Measurements from ENCODE around the gene S100A16.
A peak's percentile ranks its signal among the peaks of the same experiment; 100 is the strongest.

S100A16 gene

DNA sequence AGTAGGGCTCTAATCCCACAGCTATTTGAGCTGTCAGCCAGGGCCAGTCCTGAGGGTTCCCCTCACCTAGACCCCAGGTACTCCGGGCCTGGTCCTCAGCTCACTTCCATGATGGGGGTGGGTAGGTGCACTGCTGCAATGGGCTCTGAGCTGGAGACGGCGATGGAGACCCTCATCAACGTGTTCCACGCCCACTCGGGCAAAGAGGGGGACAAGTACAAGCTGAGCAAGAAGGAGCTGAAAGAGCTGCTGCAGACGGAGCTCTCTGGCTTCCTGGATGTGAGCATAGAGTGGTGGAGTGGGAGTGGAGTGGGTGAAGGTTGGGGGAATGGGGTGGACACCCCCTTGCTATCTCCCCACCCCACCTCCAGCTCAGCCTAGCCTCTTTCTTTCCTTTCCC lies 17.4 kb upstream of the S100A16 start:
- DNase-seq (ENCODE audit: insufficient read length, low spot score): no peak

DNA sequence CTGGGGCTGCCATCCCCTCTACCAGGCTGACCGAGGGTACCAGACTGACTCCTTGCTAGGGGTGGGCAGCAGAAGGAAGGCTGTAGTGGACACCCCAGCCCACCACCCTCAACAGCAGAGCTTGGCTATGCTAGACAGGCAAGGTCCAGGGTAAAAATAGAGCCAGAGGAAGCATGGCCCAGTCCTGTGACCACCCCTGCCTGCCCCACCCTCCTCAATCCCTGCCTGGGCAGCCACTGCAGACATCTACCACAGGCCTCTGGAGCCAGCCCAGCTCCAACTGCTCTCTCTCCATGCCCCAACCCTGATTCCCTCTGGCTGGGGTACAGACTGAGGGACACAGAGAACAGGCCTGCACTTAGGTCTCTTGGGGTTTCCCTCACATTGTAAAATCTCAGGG lies 17.0 kb upstream of the S100A16 start:
- no peak for FAIRE-seq
- DNase-seq (ENCODE audit: insufficient read length, low spot score): no peak
- no peak for TF ChIP-seq POLR2A (IDR thresholded peaks at IDR 0.05; ENCODE audit: low read depth, low read length)

More for the DNA sequence above, 17.4 kb upstream of the S100A16 start:
- TF ChIP-seq POLR2A (IDR thresholded peaks at IDR 0.05; ENCODE audit: low read depth, low read length): no peak
- FAIRE-seq: no peak

GRCh38 chr1:153629343-153629665 lies 16.4 kb upstream of the S100A16 start:
- FAIRE-seq (no peak), DNase-seq (ENCODE audit: insufficient read length, low spot score) (no peak)
- no peak for TF ChIP-seq POLR2A (IDR thresholded peaks at IDR 0.05; ENCODE audit: low read depth, low read length)

DNA sequence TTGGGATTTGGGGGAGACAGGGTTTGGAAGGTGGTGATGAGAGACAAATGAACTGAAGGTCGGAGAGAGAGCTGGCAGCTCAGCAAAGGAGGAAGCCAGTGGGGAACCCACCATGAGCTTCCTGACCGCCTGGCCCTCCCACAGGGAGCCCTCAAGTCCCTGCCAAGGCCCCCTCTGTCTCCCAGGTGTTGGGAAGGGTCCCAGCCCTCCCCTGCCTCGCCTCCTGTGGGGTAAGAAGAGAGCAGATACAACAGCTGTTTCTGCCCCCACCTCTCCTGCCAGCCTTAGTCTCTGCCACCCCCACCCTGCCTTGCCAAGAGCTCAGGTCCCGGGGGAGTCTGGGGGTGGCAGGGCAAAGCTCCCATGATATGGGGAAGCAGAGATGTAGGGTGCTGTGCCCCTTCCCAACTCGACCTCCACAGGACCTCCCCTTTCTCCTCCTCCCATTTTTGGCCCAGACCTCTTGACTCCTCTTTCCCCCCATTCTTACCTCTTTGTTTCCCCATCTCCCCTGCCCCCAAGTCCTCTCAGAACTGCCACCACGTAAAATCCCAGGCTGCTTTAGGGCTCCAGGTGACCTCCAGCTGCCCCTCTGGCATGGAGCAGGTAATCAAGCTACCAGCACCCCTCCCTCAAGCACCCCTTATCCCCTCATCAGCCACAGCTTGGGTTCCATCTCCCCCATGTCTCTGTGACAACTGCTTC lies 15.9 kb upstream of the S100A16 start:
- FAIRE-seq: no peak
- no peak for DNase-seq (ENCODE audit: insufficient read length, low spot score)
- TF ChIP-seq POLR2A (IDR thresholded peaks at IDR 0.05; ENCODE audit: low read depth, low read length): no peak

DNA sequence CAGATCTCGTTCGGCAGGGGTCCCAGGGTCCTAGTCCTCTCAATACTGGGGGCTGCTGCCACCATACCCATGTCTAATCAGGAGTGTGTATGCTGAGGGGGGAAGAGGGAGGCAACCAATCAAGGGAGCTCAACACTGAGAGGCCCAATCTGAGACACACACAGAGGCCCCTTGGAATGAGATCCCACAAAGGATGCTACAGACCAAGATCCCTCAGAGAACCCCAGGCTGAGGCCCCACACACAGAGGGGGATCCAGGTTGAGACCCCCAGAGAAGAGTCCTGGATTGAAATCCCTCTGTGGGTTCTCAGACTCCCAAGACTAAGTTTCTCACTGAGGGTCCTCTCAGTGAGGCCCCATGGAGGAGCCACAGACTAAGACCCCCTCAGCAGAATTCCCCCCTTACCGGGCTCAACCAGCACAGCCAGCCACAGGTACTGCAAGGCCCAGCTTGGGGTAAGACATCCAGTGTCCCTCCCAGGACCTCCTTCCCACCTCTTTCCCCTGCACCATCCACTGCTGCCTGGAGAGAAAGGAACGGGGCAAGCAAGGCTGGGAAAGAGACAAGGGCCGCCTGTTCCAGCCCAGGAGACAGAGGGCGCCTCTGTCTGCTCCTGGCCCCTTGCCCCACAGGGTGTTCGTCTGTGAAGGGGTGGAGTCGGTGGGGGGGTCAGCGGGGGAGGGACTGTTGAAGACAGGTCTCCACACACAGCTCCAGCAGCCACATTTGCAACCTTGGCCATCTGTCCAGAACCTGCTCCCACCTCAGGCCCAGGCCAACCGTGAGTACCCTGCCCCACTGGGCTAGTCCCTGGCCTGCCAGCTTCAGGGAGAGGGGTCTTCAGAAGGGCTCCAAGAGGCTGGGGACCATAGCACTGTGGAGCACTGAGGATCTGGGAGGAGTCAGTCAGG lies 15.0 kb upstream of the S100A16 start, which contains the start of gene S100A1:
TSS of gene S100A1 (plus strand) at position 720 of the 912 bp plus-strand sequence. CDS start 2,088 bp downstream, outside the sequence.
- DNase-seq (ENCODE audit: insufficient read length, low spot score) (no peak), FAIRE-seq (no peak)
- no peak for TF ChIP-seq POLR2A (IDR thresholded peaks at IDR 0.05; ENCODE audit: low read depth, low read length)

GRCh38 chr1:153626904-153627714 lies 14.2 kb upstream of the S100A16 start, which contains the start of gene S100A13:
Gene S100A13, minus strand, starts transcription at chr1:153627505. Its CDS starts 1,033 bp downstream, at chr1:153626472.
- TF ChIP-seq POLR2A (IDR thresholded peaks at IDR 0.05; ENCODE audit: low read depth, low read length): peak; percentile 80
- FAIRE-seq (no peak), DNase-seq (ENCODE audit: insufficient read length, low spot score) (peak; percentile 89)

DNA sequence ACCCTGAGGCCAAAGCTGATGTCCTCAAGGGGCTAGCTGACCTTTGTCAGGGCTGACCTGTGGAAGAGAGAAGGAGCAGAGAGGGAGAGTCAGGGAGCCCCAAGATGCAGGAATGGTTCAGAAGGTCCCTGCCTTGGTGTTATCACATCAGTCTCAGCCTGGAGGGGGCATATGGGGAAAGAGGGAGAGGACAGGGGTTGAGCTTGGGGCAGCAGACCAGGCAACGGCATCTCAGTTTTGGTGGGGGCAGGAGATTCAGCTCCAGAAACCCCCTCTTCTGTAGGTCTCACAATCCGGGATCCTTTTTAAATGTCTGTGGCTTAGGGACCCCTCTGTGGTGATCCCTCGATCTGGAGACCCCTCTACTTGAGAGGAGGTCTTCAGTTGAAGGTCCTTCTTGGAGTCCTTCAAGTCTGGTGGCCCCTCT lies 13.6 kb upstream of the S100A16 start:
- DNase-seq (ENCODE audit: insufficient read length, low spot score): no peak
- no peak for FAIRE-seq
- no peak for TF ChIP-seq POLR2A (IDR thresholded peaks at IDR 0.05; ENCODE audit: low read depth, low read length)

DNA sequence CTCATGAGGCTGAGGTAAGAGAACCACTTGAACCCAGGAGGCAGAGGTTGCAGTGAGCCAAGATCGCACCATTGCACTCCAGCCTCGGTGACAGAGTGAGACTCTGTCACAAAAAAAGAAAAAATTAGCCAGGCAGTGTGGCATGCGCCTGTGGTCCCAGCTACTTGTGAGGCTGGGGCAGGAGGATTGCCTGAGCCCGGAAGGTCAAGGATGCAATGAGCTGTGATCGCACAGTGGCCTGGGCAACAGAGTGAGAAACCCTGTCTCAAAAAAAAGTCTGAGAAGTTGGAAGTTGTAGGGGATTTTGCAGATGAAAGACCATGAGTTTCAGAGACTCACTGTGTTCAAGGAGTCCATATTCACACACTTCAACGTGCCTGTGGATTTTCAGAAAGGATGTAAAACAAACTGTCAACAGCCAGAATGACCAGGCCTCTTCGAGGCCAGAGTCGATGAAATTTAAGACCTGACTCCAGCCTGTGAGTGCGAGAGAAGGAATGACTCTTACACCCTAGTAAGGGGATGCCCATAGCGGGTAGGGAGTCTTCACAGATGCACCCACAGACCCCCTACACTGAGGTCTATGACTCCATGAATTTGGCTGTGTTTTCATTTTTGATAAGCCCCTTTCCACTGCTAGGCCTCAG lies 12.2 kb upstream of the S100A16 start:
- DNase-seq (ENCODE audit: insufficient read length, low spot score) (no peak), FAIRE-seq (no peak)
- TF ChIP-seq POLR2A (IDR thresholded peaks at IDR 0.05; ENCODE audit: low read depth, low read length): no peak

- FAIRE-seq: no peak
- no peak for DNase-seq (ENCODE audit: insufficient read length, low spot score)
- no peak for TF ChIP-seq POLR2A (IDR thresholded peaks at IDR 0.05; ENCODE audit: low read depth, low read length)
These were observed 10.2 kb upstream of the S100A16 start for GRCh38 chr1:153623101-153623500.

GRCh38 chr1:153619171-153619570 lies 6.2 kb upstream of the S100A16 start:
- no peak for TF ChIP-seq POLR2A (IDR thresholded peaks at IDR 0.05; ENCODE audit: low read depth, low read length)
- FAIRE-seq: no peak

GRCh38 chr1:153617663-153618062 lies 4.7 kb upstream of the S100A16 start:
- peak; percentile 57 for DNase-seq (ENCODE audit: insufficient read length, low spot score)
- TF ChIP-seq POLR2A (IDR thresholded peaks at IDR 0.05; ENCODE audit: low read depth, low read length): 0 out of 2 replicates have a peak, but pooled peaks have one; percentile 28
- no peak for FAIRE-seq

More at GRCh38 chr1:153619171-153619570, 6.2 kb upstream of the S100A16 start:
- no peak for DNase-seq (ENCODE audit: insufficient read length, low spot score)

- no peak for DNase-seq (ENCODE audit: insufficient read length, low spot score)
- no peak for TF ChIP-seq POLR2A (IDR thresholded peaks at IDR 0.05; ENCODE audit: low read depth, low read length)
- no peak for FAIRE-seq
These were observed 4.0 kb upstream of the S100A16 start for GRCh38 chr1:153616917-153617311.

All from H54 (cell line).